Stimulated activated CD4-positive, alpha-beta T cell treated with anti-CD3 and anti-CD28 coated beads, Interleukin-4, amount 100 ng/mL, for 4 hours (primary cell): ENCODE measurements around the gene ZNF276.
A peak's percentile ranks its signal among the peaks of the same experiment; 100 is the strongest.
"Not testable (repeated sequence)": the region's sequence is repeated elsewhere in the genome, so short reads cannot be mapped to it uniquely, and the experiment has no call there.

Experiments
- DNase-seq, 2 experiments: peaks; one replicate each; pipeline ENCODE4 v3.0.0-alpha.2; 2020

Gene ZNF276, protein sequence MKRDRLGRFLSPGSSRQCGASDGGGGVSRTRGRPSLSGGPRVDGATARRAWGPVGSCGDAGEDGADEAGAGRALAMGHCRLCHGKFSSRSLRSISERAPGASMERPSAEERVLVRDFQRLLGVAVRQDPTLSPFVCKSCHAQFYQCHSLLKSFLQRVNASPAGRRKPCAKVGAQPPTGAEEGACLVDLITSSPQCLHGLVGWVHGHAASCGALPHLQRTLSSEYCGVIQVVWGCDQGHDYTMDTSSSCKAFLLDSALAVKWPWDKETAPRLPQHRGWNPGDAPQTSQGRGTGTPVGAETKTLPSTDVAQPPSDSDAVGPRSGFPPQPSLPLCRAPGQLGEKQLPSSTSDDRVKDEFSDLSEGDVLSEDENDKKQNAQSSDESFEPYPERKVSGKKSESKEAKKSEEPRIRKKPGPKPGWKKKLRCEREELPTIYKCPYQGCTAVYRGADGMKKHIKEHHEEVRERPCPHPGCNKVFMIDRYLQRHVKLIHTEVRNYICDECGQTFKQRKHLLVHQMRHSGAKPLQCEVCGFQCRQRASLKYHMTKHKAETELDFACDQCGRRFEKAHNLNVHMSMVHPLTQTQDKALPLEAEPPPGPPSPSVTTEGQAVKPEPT

DNA sequence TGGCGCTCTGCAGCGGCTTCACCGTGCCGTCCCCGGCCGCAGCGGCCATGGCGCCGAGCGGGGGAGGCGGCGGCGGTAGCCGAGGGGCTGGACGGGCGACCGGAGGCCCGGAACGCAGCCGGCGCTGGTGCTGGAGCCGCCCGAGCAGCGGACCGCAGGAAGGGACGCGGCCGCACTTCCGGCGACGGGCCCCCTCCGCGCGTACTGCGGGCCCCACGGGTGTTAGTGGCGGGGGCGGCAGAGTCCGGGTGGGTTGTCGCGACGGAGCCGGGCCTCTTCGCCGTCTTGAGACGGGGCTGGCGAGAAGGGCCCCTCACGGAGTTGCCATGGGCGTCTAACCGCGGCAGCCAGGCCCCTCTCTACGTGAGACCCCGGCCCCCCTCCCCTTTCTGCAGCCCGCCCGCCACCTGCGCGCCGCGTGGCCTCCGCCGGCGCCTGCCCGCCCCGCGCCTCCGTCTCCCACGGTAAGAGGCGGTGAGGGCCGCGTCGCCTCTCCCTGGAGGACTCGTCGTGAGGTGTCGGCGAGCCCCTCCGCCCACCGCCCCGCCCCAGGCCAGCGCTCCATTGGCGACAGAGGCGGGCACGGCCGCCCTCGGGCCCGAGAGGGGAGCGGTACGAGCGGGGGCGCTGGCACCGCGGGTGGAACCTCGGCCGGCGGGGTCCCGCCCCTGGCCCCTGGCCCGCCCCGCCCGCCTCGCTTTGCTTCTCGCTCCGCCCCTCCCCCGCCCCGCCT, at the start of gene ZNF276, which contains the start of gene VPS9D1:
Gene ZNF276, plus strand, starts transcription at position 725 of the 733 bp plus-strand sequence. CDS start 104 bp downstream, outside the sequence.
Gene VPS9D1, minus strand, starts transcription at position 86 of the 733 bp plus-strand sequence. Its CDS starts 37 bp downstream, at position 49.
- DNase-seq = peak; percentile 86 to 91

DNA sequence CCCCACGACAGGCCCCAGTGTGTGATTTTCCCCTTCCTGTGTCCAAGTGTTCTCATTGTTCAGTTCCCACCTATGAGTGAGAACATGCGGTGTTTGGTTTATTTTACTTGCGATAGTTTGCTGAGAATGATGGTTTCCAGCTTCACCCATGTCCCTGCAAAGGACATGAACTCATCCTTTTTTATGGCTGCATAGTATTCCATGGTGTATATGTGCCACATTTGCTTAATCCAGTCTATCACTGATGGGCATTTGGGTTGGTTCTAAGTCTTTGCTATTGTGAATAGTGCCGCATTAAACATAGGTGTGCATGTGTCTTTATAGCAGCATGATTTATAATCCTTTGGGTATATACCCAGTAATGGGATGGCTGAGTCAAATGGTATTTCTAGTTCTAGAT, 49.8 kb upstream of the ZNF276 start:
- not testable (repeated sequence) for DNase-seq

DNA sequence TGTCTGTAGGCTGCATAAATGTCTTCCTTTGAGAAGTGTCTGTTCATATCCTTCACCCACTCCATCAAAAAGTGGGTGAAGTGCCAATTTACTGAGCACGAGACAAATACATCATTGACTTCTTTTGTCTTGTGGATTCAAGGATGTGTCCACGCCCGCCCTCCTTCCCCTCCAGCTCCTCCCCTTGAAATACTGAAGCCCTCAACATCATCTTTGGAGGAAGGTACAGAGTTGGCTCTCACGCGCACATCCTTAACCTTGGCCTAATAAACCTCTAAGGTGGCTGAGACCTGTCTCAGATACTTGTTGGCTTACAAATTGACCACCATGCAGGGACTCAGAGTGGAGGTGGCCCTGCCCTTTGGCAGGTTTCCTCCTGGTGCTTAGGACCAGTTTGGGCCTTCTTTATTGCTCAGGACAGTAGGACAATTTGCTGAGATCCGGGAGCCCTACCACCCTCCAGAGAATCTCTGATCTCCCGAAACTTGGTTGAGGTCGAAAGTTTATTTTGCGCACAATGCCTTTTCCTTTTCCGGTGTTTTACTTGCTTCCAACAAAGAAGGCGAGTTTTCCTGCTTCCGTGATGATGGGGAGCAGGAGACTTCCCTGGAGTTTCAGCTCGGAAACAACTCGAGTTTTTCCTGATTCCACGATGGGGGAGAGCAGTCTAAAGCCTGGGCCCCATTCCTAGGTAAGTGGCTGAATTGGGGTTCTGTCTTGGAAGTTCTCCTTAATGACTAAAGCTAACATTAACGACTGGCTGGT, 49.0 kb upstream of the ZNF276 start:
- no peak for DNase-seq

DNA sequence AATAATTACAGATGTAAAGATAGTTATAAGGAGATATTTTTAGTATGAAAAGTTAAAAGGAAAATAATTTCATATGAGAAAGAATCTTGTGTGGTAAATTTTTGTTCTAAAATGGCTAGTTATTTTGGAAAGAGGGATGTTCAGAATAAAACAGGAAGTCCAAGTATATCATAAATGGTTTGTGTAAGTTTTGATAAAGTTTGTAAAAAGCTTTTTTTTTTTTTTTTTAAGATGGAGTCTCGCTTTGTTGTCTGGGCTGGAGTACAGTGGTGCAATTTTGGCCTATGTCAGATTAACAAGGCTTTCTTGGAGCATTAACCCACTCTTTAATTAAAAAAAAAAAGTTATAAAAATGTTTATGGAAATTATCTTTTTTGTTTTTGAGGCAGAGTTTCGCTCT, 43.1 kb upstream of the ZNF276 start:
- no peak for DNase-seq

DNA sequence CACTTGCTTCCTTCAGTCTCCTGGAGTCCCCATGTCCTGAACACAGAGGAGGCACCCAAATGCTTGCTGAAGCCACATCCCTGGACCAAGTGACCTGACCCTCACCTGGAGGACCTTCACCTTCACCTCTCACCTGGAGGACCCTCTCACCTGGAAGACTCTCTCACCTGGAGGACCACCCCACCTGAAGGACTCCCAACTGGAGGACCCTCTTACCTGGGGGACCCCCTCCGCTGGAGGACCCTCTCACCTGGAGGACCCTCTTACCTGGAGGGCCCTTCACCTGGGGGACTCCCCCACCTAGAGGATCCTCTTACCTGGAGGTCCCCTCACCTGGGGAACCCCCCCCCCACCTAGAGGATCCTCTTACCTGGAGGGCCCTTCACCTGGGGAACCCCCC, 35.4 kb upstream of the ZNF276 start:
- DNase-seq = no peak

DNA sequence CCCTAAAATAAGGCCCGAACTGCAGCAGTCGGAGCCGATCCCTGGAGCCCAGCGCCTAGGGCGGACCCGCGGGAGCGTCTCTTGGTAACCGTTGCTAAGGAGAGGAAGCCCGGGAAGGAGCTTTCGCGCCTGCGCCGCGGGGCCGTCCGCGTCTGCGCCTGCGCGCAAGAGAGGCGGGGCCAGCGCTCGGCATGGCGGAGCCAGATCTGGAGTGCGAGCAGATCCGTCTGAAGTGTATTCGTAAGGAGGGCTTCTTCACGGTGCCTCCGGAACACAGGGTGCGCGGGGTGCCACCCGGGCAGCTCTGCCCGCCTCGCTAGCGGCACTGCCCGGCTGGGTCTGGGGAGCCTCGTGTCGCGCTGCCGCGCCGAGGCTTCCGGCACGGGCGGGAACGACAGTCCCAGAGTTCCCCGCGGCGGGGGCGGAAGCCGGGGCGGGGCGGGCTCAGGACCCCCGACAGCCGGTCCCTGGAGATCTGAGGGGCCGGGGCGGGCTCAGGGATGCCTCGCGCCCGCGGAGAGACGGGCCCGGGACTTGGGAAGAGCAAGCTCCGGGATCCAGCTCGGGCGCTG, 34.7 kb upstream of the ZNF276 start, which contains the start of gene CDK10:
Gene CDK10, plus strand, starts transcription at position 170 of the 572 bp plus-strand sequence. Its CDS starts 22 bp downstream, at position 192.
- DNase-seq = peak; percentile 86 to 90

DNA sequence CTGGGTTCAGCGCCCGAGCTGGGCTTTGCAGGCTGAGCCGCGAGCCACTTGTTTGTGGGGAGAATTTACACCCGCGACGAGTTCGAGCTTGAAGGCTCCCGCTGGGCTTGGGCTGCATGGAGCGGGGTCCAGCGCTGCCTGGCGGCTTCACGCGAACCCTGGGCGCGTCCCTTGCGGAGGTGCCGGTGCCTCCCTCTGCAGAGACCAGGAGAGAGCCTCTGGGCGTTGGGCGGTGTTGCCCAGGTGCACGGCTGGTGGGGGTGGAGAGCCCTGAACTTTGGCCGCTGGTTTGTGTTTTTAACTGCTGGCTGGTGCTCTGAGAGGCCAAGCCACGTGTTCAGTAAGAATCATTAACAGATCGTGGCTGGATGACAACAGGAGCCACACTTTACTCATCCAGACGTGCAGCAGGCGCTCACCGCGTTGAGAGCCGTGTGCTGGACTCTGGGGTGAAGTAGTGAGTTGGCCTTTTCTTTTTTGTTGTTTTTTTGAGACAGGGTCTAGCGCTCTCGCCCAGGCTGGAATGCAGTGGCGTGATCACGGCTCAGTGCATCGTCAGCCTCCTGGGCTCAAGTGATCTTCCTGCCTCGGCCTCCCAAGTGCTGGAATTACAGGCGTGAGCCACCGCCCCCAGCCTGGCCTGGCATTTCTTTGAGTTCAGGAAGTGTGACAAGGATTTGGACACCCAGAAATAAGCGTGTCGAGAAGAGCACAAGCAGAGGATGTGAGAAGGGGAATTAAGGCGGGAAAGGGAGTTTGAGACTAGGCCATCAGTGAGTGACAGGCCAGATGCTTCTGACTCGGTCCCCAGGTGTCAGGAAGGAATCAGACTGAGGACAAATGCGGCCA, 34.0 kb upstream of the ZNF276 start:
- no peak for DNase-seq

DNA sequence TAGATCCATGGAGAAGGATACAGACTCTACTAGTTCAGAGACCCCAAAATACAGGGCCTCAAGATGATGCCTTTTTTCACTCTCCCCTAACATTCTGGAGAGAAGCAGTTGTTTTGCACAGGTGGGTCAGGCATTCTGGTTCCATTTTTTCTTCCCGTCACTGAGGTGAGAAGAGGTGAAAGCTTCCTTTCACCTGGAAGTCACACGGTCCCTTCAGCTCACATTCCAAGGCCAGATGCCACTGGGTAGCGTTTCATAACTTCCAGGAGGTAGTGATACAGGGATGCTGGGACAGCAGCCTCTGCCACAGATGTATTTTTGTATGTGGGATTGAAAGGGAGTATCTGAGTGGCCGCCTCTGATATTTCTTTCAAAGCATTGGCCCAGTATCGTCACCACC, 32.9 kb upstream of the ZNF276 start:
- DNase-seq = no peak

DNA sequence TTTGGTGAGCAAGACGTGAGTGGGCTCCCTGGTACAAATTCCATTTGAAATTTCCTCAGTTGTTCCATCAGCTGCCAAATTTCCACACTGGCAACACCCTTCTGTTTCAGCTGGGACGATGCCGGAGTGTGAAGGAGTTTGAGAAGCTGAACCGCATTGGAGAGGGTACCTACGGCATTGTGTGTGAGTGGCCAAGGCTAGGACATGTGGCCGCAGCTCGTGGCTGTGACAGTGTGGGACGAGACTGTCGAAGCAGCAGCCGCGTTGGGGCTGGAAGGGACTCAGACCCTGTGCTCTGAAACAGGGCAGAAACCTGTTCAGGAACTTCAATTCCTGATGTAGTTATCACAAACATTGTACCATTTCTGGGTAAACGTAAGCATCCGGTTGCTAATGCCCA, 32.2 kb upstream of the ZNF276 start:
- no peak for DNase-seq

DNA sequence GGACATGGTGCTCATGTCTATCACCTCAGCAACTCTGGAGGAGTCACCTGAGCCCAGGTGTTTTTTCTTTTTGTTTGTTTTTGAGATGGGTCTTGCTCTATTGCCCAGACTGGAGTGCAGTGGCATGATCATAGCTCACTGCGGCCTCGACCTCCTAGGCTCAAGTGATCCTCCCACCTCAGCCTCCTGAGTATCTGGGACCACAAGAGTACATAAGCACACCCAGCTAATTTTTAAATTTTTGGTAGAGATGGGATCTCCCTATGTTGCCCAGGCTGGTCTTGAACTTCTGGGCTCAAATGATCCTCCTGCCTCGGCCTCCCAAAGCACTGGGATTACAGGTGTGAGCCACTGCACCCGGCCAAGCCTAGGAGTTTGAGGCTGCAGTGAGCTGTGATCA, 31.7 kb upstream of the ZNF276 start:
- not testable (repeated sequence) for DNase-seq

DNA sequence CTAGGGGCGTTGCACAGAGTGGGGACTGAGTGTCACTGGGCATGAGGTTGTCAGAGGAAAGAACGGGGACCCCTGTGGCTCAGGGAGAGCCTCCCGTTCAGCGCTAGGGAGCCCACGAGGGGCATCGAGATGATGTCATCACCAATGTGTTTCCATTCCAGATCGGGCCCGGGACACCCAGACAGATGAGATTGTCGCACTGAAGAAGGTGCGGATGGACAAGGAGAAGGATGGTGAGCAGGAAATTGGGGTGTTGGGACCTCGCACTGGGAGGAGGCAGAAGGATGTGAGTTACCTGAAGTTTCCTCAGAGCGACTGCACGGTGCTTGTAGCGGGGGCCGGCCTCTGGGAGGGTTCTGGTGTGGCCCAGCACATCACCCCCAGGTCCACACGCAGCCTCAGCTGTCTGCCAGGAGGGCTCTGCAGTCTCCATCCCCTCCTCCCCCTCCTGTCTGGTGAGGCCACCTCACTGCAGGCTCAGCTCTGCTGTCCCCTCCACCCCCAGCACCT, 30.9 kb upstream of the ZNF276 start:
- DNase-seq = no peak

DNA sequence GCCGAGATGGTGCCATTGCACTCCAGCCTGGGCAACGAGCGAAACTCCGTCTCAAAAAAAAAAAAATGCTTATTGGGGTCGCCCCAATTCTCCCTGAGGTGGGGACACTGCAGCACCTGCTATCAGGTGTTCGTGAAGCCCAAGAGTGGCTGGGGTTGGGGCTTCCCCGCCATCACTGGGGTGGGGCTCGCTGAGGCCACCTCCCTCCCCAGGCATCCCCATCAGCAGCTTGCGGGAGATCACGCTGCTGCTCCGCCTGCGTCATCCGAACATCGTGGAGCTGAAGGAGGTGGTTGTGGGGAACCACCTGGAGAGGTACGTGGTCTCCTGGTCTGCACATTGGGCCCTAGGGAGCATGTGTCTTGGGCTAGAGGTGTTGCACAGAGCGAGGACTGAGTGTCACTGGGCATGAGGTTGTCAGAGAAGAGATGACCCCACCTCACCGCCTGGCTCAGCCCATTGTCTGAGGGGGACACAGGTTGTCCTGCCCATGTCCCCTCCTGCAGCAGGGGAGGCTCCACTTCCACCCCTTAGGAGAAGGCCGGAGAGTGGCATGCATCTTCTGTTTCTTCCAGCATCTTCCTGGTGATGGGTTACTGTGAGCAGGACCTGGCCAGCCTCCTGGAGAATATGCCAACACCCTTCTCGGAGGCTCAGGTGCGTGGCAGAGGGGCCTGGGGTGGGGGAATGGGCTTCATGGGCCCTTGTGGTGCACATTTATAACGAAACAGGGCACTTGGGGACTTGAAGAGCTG, 29.9 kb upstream of the ZNF276 start:
- no peak for DNase-seq

DNA sequence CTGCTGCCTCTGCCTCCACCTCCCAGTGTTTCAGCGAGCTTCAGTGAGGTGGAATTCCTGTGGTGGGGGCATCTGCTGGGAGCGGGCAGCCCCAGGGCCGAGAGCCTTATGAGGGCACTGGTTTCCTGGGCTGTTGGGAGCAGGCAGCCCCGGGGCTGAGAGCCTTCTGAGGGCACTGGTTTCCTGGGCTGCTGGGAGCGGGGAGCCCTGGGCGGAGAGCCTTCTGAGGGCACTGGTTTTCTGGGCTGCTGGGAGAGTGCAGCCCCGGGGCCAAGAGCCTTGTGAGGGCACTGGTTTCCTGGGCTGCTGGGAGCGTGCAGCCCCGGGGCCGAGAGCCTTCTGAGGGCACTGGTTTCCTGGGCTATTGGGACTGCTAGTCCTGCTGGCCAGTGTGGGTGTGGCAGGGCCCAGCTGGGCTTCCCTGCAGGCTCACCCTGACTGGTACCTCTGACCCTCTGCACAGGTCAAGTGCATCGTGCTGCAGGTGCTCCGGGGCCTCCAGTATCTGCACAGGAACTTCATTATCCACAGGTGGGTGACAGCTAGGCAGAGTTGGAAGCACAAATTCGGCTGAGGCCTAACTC, 29.3 kb upstream of the ZNF276 start:
- DNase-seq = no peak

DNA sequence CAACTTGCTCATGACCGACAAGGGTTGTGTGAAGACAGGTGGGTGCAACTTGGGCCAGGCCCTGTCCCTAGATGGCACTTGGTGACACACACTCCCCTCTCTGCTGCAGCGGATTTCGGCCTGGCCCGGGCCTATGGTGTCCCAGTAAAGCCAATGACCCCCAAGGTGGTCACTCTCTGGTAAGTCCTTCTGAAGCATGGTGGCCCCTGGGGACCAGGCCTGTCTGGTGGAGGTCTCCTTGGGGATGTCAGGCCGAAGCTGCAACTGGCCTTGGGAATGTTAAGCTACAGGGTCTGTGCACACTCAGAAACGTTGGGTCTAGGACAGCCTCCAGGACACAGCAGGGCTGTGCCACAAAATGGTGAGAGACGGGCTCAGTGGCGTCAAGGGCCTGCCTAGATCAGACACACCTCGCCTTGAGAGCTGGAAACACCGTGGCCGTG, 28.0 kb upstream of the ZNF276 start:
- no peak for DNase-seq

DNA sequence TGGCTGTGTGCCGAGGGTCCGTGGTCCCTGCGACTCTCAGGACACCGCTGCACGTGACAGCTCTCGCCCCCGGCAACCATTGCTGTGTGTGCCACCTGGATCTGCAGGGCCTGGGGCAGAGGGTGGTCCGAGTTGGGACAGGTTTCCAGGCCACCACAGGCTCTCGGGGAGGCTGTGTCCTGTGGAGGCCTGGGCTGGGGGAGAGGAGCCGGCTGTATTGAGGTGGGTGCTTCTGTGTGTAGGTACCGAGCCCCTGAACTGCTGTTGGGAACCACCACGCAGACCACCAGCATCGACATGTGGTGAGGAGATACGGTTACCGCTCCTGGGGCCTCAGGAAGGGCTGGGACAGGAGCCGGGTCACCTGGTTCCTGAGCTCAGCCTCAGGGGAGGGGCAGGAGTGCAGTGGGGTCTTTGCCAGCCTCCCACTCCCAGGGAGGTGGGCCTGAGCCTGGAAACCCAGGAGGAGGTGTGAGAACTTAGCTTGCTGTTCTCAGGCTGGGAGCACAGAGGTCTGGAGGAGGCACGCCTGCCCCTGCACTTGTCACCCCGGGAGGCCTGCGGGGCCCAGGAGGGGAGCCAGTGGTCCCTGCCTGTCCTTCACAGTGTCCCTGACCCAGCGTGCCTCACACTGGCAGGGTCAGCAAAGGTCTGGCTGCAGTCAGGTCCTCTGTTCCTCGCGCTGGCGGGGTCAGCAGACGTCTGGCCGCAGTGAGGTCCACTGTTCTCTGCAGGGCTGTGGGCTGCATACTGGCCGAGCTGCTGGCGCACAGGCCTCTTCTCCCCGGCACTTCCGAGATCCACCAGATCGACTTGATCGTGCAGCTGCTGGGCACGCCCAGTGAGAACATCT, 27.2 kb upstream of the ZNF276 start:
- DNase-seq = no peak

DNA sequence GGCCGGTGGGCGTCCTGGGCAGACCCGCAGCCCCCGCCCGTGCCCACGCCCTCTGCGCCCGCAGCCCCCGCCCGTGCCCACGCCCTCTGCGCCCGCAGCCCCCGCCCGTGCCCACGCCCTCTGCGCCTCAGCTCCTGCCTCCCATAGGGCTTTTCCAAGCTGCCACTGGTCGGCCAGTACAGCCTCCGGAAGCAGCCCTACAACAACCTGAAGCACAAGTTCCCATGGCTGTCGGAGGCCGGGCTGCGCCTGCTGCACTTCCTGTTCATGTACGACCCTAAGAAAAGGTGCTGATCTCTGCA, 26.6 kb upstream of the ZNF276 start:
- not testable (repeated sequence) for DNase-seq

DNA sequence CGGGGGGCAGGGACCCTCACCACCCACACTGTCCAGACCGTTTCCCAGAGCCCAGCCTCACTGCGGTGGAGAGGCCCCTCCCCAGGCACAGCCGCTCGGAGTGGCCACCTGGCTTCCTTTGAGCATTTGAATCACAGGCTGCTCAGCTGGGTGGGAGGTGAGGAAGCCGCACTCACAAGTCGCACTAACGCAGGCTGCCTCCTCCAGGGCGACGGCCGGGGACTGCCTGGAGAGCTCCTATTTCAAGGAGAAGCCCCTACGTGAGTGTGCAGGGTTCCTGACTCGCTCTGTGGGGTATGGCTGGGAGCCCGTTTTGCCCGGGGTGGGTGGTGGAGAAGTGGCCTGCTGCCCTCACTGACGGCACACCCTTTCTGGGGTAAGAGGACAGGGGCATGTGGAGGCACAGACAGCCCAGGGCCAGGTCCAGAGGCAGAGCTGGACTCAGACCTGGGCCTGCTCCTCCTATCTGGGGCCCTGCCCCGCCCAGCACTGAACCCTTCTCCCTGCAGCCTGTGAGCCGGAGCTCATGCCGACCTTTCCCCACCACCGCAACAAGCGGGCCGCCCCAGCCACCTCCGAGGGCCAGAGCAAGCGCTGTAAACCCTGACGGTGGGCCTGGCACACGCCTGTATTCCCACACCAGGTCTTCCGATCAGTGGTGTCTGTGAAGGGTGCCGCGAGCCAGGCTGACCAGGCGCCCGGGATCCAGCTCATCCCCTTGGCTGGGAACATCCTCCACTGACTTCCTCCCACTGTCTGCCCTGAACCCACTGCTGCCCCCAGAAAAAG, 26.1 kb upstream of the ZNF276 start:
- no peak for DNase-seq
